OCI-LY7 (cell line): ENCODE measurements around the gene KCNRG. TPM values are rescaled to one million over a fixed set of nuclear protein-coding genes. Genes with fewer than 3 reads are reported as not detected.

Source experiments
- BruUV-seq: library from RNA; stranded (reverse); fragments of 400-500 nt; replicated peaks from 2 replicates; lab custom pipeline; 2021; lab: Mats Ljungman, UMichigan
- CTCF ChIA-PET: fragments of 300-600 bp; sonication (Branson Sonifier 250); formaldehyde crosslinking; loops from one replicate; lab custom pipeline; 2022; ENCODE audit warnings: antibody characterized with exemption; ENCODE audit not compliant: unreplicated experiment; lab: Charles Lee
- POLR2A ChIA-PET: fragments of 300-600 bp; sonication (Branson Sonifier 250); formaldehyde crosslinking; loops from one replicate; lab custom pipeline; 2022; ENCODE audit warnings: antibody characterized with exemption; lab: Charles Lee
- DNase-seq: peaks from one replicate; pipeline ENCODE4 v3.0.0-alpha.2; 2015; ENCODE audit warnings: low spot score
- H2AFZ ChIP-seq: fragments of 200-600 bp; sonication (generic), shearing (Covaris generic); 2 replicates; pipeline ENCODE4 v1.6.1; 2014; ENCODE audit warnings: mild to moderate bottlenecking, antibody characterized with exemption, low read length, moderate library complexity
- H3K27ac ChIP-seq: fragments of 200-600 bp; sonication (generic); 2 replicates; pipeline ENCODE4 v1.5.1; 2014; ENCODE audit warnings: mixed run types, low read depth, mild to moderate bottlenecking, moderate library complexity, low read length, inconsistent platforms; ENCODE audit not compliant: poor library complexity, severe bottlenecking
- H3K36me3 ChIP-seq: fragments of 200-600 bp; sonication (generic); 2 replicates; pipeline ENCODE4 v1.6.1; 2014; ENCODE audit warnings: mild to moderate bottlenecking, antibody characterized with exemption, low read length, moderate library complexity, mixed read lengths; ENCODE audit not compliant: insufficient read depth
- H3K4me1 ChIP-seq: fragments of 200-600 bp; sonication (generic); 2 replicates; pipeline ENCODE4 v1.5.1; 2014; ENCODE audit warnings: mild to moderate bottlenecking, low read length; ENCODE audit not compliant: insufficient read depth, poor library complexity, severe bottlenecking
- H3K4me2 ChIP-seq: fragments of 200-600 bp; sonication (generic); 2 replicates; pipeline ENCODE4 v1.6.1; 2014; ENCODE audit warnings: mild to moderate bottlenecking, low read length
- H3K4me3 ChIP-seq: fragments of 200-600 bp; sonication (generic); 2 replicates; pipeline ENCODE4 v1.5.1; 2014; ENCODE audit warnings: mild to moderate bottlenecking, low read depth, low read length; ENCODE audit not compliant: poor library complexity, severe bottlenecking
- H3K79me2 ChIP-seq: fragments of 200-600 bp; sonication (generic); 2 replicates; pipeline ENCODE4 v1.6.1; 2016; ENCODE audit warnings: low read depth, mild to moderate bottlenecking, low read length, moderate library complexity, mixed read lengths; ENCODE audit not compliant: insufficient read depth
- H3K9me2 ChIP-seq: fragments of 200-600 bp; sonication (generic); 2 replicates; pipeline ENCODE4 v1.6.1; 2016; ENCODE audit warnings: mild to moderate bottlenecking, low read length, mixed read lengths; ENCODE audit not compliant: insufficient read depth
- H3K9me3 ChIP-seq: fragments of 200-600 bp; sonication (generic); 2 replicates; pipeline ENCODE4 v1.6.1; 2014; ENCODE audit warnings: mild to moderate bottlenecking, mixed run types, low read length, mixed read lengths
- H4K20me1 ChIP-seq: fragments of 200-600 bp; sonication (generic); 2 replicates; pipeline ENCODE4 v1.6.1; 2014; ENCODE audit warnings: mild to moderate bottlenecking, antibody characterized with exemption, low read length, moderate library complexity, mixed read lengths; ENCODE audit not compliant: insufficient read depth
- CTCF ChIP-seq: fragments of 200-600 bp; sonication (generic); conservative IDR thresholded peaks from 2 replicates; pipeline ENCODE4 v1.5.1; 2014; ENCODE audit warnings: mild to moderate bottlenecking, antibody characterized with exemption, low read length, moderate library complexity, mixed read lengths
- EZH2phosphoT487 ChIP-seq: fragments of 200-600 bp; sonication (generic); IDR thresholded peaks from 2 replicates; pipeline ENCODE4 v1.6.1; 2018; ENCODE audit warnings: low read depth, borderline replicate concordance, mild to moderate bottlenecking, mixed run types, antibody characterized with exemption, low read length, moderate library complexity, mixed read lengths
- intact Hi-C: fragments of 100-400 bp; cut with micrococcal nuclease; formaldehyde crosslinking; loops from one replicate; pipeline ENCODE4 v1.10.0; 2022; ENCODE audit not compliant: unreplicated experiment
- total RNA-seq, 2 experiments: library from RNA; depleted of rRNA in 1 of 2; stranded (reverse); fragments of >200 nt in 1 of 2; shearing (Covaris generic) in 1 of 2; gene quantifications; 2 replicates each; pipeline ENCODE4 v1.2.3, GENCODE V29; 2014 to 2022

Gene KCNRG
- total RNA-seq, 2 experiments from 2014 or later, result 0.28 TPM; not detected in 1

- no peaks in the 10 kb centered on the region for H3K4me1 ChIP-seq
- peaks cover 94% of the 10 kb centered on the region for H3K36me3 ChIP-seq
- intact Hi-C loops, result no loop called here
- ChIA-PET CTCF (no interaction called here), POLR2A (interaction anchor here (0.7 to 1.1 kb wide), 3 partner anchors 7 to 461 kb away, joined by 3 read pairs; no protein-coding TSS in a partner anchor)
- H4K20me1 ChIP-seq, result no peaks in the 10 kb centered on the region
- no peak for TF ChIP-seq EZH2phosphoT487
- no peak for TF ChIP-seq CTCF
- H3K9me3 ChIP-seq, result no peaks in the 10 kb centered on the region
- H3K79me2 ChIP-seq, result peaks cover 8% of the 10 kb centered on the region; the same call in 1 of the 2 replicates
- H2AFZ ChIP-seq, result no peak overlapping the region
- H3K4me2 ChIP-seq, result no peak overlapping the region
- BruUV-seq, result TSS peak; percentile 56
- H3K9me2 ChIP-seq, result no peaks in the 10 kb centered on the region
- H3K4me3 ChIP-seq, result no peak overlapping the region
- DNase-seq, result no peak
- H3K27ac ChIP-seq, result no peak overlapping the region
Measured at GRCh38 chr13:50012396-50013169, 2.7 kb upstream of the KCNRG start.

DNA sequence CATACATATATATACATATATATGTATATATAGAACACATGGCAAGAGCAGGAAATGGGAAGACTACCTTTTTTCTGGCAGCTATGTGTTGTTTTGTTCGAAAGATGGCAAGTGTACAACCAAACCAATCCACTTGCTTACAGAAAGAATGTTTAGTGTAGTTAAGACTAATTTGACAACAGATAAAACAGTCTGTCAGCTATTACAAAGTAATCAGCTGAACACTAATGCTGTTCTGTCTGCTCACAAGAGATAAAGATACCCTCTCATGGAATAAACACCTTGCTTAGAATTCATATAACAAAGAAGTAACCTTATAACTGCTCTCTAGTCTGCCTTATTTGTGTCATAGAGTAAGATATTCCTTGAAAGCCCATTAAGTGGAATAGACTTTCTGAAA lies 858 bp upstream of the KCNRG start:
- Histone ChIP-seq H4K20me1 (no peaks in the 10 kb centered on the region), H3K4me2 (no peak overlapping the region), H3K9me3 (no peaks in the 10 kb centered on the region), H3K36me3 (peaks cover 89% of the 10 kb centered on the region), H3K79me2 (no peaks in the 10 kb centered on the region; the same call in 1 of the 2 replicates), H3K9me2 (no peaks in the 10 kb centered on the region), H3K4me1 (no peaks in the 10 kb centered on the region), H3K4me3 (no peak overlapping the region), H3K27ac (no peak overlapping the region), H2AFZ (no peak overlapping the region)
- ChIA-PET CTCF (no interaction called here), POLR2A (no interaction called here)
- no peak for TF ChIP-seq CTCF
- no peak for TF ChIP-seq EZH2phosphoT487
- no peak for DNase-seq
- no TSS peak for BruUV-seq
- intact Hi-C loops, result no loop called here

GRCh38 chr13:50015750-50016149 lies 506 bp downstream of the KCNRG start:
- CTCF ChIA-PET, result no interaction called here
- H3K36me3 ChIP-seq, result peaks cover 89% of the 10 kb centered on the region

More at GRCh38 chr13:50015750-50016149, 506 bp downstream of the KCNRG start:
- Histone ChIP-seq H3K4me1 (no peaks in the 10 kb centered on the region), H2AFZ (no peak overlapping the region), H3K4me2 (no peak overlapping the region), H3K4me3 (no peak overlapping the region), H3K9me3 (no peaks in the 10 kb centered on the region), H3K79me2 (no peaks in the 10 kb centered on the region; the same call in 1 of the 2 replicates), H3K9me2 (no peaks in the 10 kb centered on the region), H4K20me1 (no peaks in the 10 kb centered on the region), H3K27ac (no peak overlapping the region)
- POLR2A ChIA-PET, result no interaction called here
- DNase-seq, result no peak
- intact Hi-C loops, result loop anchor here (2.0 kb wide), 1 partner anchor 13 kb away; no protein-coding TSS in a partner anchor
- TF ChIP-seq CTCF (no peak), EZH2phosphoT487 (no peak)
- BruUV-seq, result no TSS peak
